ENCODE results near the gene NDUFAF8.

NDUFAF8 gene

GRCh38 chr17:81203136-81203535 is 36.0 kb upstream of the NDUFAF8 start:
- Histone ChIP-seq H3K4me2 (ENCODE audit: low read depth, low read length, poor library complexity, severe bottlenecking) (no peak overlapping the region), H3F3A (ENCODE audit: insufficient read depth) (no peaks in the 10 kb centered on the region), H2AFZ (ENCODE audit: low read depth, low read length, severe bottlenecking) (no peak overlapping the region), H4K20me1 (ENCODE audit: low read depth, low read length) (no peaks in the 10 kb centered on the region), H3K79me2 (ENCODE audit: insufficient read depth, low read length) (no peaks in the 10 kb centered on the region), H3K9ac (ENCODE audit: low read length) (no peak overlapping the region), H3K27me3 (ENCODE audit: low read length) (no peaks in the 10 kb centered on the region), H3K36me3 (ENCODE audit: low read length) (no peaks in the 10 kb centered on the region), H3K9me3 (ENCODE audit: insufficient read depth, low read length) (no peaks in the 10 kb centered on the region), H3K9me2 (replicated peaks; ENCODE audit: insufficient read depth, low read length) (no peaks in the 10 kb centered on the region), H3K27ac (ENCODE audit: low read depth, low read length) (no peak overlapping the region), H3K4me3 (ENCODE audit: insufficient read depth, low read length, poor library complexity, severe bottlenecking) (no peak overlapping the region)
- TF ChIP-seq CTCF (IDR thresholded peaks at IDR 0.05; ENCODE audit: insufficient read depth, low read length, poor library complexity, severe bottlenecking) (no peak), EZH2phosphoT487 (conservative IDR thresholded peaks at IDR 0.05; ENCODE audit: low read length) (no peak)

- H3K27ac ChIP-seq (ENCODE audit: low read depth, low read length), result no peak overlapping the region
- no peak overlapping the region for H2AFZ ChIP-seq (ENCODE audit: low read depth, low read length, severe bottlenecking)
- no peaks in the 10 kb centered on the region for H3F3A ChIP-seq (ENCODE audit: insufficient read depth)
- no peak overlapping the region for H3K9ac ChIP-seq (ENCODE audit: low read length)
- no peaks in the 10 kb centered on the region for H3K9me3 ChIP-seq (ENCODE audit: insufficient read depth, low read length)
- H3K4me3 ChIP-seq (ENCODE audit: insufficient read depth, low read length, poor library complexity, severe bottlenecking), result no peak overlapping the region
- no peaks in the 10 kb centered on the region for H3K27me3 ChIP-seq (ENCODE audit: low read length)
- H3K36me3 ChIP-seq (ENCODE audit: low read length), result no peaks in the 10 kb centered on the region
- no peak for TF ChIP-seq EZH2phosphoT487 (conservative IDR thresholded peaks at IDR 0.05; ENCODE audit: low read length)
- no peak for TF ChIP-seq CTCF (IDR thresholded peaks at IDR 0.05; ENCODE audit: insufficient read depth, low read length, poor library complexity, severe bottlenecking)
- no peaks in the 10 kb centered on the region for H4K20me1 ChIP-seq (ENCODE audit: low read depth, low read length)
- no peaks in the 10 kb centered on the region for H3K9me2 ChIP-seq (replicated peaks; ENCODE audit: insufficient read depth, low read length)
- H3K4me2 ChIP-seq (ENCODE audit: low read depth, low read length, poor library complexity, severe bottlenecking), result no peak overlapping the region
- H3K79me2 ChIP-seq (ENCODE audit: insufficient read depth, low read length), result no peaks in the 10 kb centered on the region
Observed at GRCh38 chr17:81204578-81204977, 34.5 kb upstream of the NDUFAF8 start.

- Histone ChIP-seq H2AFZ (ENCODE audit: low read depth, low read length, severe bottlenecking) (no peak overlapping the region), H3K9ac (ENCODE audit: low read length) (no peak overlapping the region), H3K4me3 (ENCODE audit: insufficient read depth, low read length, poor library complexity, severe bottlenecking) (no peak overlapping the region), H3K36me3 (ENCODE audit: low read length) (no peaks in the 10 kb centered on the region), H3F3A (ENCODE audit: insufficient read depth) (no peaks in the 10 kb centered on the region), H3K4me2 (ENCODE audit: low read depth, low read length, poor library complexity, severe bottlenecking) (no peak overlapping the region), H4K20me1 (ENCODE audit: low read depth, low read length) (no peaks in the 10 kb centered on the region), H3K27me3 (ENCODE audit: low read length) (no peaks in the 10 kb centered on the region), H3K9me3 (ENCODE audit: insufficient read depth, low read length) (no peaks in the 10 kb centered on the region), H3K79me2 (ENCODE audit: insufficient read depth, low read length) (no peaks in the 10 kb centered on the region), H3K27ac (ENCODE audit: low read depth, low read length) (no peak overlapping the region), H3K9me2 (replicated peaks; ENCODE audit: insufficient read depth, low read length) (no peaks in the 10 kb centered on the region)
- TF ChIP-seq EZH2phosphoT487 (conservative IDR thresholded peaks at IDR 0.05; ENCODE audit: low read length), result no peak
- TF ChIP-seq CTCF (IDR thresholded peaks at IDR 0.05; ENCODE audit: insufficient read depth, low read length, poor library complexity, severe bottlenecking), result no peak
Observed at GRCh38 chr17:81206166-81206565, 33.0 kb upstream of the NDUFAF8 start.
